NOMO-1 (cell line): ENCODE measurements around the gene C1orf21.
"Not testable (repeated sequence)": the region's sequence is repeated elsewhere in the genome, so short reads cannot be mapped to it uniquely, and the experiment has no call there.

Experiments
- DNase-seq, 2 experiments: peaks; one replicate each; lab custom pipeline; 2025; ENCODE audit not compliant: unreplicated experiment in 2 of 2; lab: John Stamatoyannopoulos, UW

C1orf21 gene, protein sequence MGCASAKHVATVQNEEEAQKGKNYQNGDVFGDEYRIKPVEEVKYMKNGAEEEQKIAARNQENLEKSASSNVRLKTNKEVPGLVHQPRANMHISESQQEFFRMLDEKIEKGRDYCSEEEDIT

DNA sequence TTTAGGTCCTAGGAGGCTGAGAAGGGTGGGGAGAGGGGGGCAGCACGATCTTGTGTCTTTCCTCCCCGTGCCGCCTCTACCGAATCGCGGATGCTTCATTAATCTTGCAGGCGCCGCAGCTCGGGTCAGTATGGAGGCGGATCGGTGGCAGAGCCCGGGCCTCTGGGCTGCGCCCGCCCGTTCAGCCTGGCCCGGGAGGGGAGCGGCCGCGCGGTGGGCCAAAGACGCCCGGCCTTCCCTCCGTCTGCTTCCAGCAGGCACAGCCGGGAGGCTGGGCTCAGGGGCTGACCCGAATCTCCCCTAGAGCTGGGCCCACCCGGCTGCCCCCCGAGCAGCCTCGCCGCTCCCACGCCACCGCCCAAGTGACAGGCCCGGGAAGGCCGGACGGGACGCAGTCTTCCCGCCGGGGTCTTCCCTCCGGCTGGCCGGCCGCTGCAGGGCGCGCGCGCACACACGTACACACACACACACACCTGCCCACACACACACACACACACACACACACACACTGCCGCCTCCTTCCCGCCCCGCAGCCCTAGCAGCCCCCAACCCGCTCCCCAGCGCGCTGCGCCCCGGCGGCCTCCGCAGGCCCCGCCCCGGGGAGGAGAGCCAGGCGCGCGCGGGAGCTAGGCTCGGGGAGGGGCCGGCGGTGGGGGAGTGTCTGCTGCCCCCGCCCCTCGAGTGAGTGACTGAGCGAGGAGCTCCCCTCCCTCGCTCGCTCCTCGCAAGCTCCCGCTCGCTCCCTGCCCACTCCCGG, at the start of gene C1orf21:
Gene C1orf21, plus strand, starts transcription at position 718 of the 757 bp plus-strand sequence. CDS start 90,481 bp downstream, outside the sequence.
- peak; percentile 33 to 53 for DNase-seq

DNA sequence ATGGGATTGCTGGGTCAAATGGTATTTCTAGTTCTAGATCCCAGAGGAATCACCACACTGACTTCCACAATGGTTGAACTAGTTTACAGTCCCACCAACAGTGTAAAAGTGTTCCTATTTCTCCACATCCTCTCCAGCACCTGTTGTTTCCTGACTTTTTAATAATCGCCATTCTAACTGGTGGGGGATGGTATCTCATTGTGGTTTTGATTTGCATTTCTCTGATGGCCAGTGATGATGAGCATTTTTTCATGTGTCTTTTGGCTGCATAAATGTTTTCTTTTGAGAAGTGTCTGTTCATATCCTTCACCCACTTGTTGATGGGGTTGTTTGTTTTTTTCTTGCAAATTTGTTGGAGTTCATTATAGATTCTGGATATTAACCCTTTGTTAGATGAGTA, 49.0 kb upstream of the C1orf21 start:
- not testable (repeated sequence) for DNase-seq

DNA sequence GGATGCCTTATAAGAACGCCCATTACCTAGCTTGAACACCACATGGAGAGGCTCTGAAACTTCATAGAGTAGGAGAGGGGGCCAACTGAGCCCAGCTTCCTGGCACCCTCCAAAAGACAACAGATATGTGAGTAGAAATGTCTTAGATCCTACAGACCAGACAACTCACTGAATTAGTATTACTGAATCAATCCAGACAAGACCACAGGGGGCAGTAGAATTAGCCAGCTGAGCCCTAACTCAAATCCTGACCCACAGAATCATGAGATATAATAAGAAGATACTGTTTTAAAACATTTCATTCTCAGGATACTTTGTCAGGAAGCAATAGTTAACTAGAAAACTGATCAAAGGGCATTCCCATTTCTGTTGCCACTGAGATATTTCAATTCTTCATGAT, 45.8 kb upstream of the C1orf21 start:
- DNase-seq, result no peak

DNA sequence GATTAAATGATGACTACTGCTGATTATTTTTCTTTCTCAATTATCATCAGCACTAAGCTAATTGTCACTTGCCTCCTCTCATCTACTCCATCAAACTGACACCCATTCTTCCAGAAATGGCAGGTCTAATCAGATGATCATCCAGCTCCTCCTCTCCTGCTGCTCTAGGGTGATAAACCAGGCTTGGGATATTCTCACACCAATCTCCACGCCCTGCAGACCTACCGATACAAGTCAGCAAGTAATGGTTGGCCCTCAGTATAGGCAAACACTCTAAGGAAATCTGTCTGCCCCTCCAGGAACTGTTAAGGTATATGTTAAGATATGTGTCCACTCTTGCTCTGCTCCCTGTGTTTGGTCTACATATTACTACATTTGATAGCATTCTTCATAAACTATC, 36.3 kb upstream of the C1orf21 start:
- DNase-seq, result no peak

DNA sequence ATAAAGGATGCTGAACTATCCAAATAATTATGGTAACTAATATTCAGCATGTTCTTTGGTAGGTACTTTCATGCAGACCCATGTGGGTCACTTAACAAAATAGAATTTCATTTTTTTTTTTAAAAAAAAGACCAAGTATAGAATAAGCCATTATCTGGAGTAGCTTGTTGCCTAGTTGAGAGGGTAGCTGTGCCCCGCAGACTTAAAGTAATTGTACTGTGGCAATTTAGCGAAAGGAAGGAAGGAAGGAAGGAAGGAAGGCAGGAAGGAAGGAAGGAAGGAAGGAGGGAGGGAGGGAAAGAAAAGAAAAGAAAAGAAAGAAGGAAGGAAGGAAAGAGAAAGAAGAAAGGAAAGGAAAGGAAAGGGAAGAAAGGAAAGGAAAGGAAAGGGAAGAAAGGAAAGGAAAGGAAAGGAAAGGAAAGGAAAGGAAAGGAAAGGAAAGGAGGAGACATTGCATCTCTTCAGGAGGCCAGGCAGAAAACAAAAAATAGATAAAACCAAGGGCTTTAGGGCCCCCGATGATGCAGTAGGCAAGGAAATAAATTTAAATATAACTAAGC, 35.3 kb upstream of the C1orf21 start:
- DNase-seq, result no peak

DNA sequence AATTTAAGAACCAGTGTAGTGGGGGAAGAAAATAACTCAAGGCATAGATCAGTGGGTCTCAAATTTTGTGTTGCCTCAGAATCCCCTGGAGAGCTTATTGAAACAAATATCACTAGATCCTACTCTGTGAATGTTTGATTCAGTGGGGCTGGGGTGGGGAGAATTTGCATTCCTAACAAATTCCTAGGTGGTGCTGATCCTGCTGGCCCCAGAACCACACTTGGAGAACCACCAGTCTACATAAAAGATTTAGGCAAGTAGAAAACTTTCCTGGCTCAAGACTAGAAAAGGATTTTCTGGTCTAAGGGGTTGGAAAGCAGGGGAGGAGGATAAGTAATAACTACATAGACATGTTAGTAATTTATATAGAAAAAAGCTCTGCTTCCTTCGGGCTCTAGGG, 34.1 kb upstream of the C1orf21 start:
- DNase-seq, result no peak

DNA sequence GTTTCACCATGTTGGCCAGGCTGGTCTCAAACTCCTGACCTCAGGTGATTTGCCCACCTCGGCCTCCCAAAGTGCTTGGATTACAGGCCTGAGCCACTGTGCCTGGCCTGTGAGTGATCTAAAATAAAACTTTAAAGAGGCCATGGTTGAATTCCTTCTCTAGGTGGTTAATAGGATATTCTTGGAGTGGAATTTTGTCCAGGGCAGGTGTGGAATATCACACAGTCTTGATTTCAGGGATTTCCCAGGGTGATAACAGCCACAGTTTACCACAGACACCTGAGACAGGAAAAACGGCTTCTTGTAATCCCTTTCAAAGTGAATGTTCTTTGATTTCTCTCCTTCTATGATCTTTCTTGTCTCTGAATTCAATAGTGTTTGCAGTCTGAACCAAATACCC, 32.1 kb upstream of the C1orf21 start:
- no peak for DNase-seq

DNA sequence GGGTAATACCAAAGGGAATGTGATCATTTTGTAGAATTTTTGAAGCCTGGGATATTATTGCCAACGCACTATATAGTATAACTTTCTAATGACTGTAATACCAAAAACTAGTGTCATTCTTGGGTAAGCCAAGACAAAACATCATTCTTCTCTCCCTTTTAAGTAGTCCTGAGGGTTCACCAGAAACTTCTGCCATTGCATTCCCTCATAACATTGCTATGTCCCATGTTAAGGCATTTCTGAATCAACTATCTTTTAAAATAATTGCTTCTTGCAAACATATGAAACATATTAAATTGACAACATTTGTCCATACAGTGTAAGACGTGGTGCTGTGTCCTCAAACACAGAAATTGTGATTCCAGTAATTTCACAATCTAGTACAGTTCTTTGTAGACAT, 29.9 kb upstream of the C1orf21 start:
- no peak for DNase-seq

DNA sequence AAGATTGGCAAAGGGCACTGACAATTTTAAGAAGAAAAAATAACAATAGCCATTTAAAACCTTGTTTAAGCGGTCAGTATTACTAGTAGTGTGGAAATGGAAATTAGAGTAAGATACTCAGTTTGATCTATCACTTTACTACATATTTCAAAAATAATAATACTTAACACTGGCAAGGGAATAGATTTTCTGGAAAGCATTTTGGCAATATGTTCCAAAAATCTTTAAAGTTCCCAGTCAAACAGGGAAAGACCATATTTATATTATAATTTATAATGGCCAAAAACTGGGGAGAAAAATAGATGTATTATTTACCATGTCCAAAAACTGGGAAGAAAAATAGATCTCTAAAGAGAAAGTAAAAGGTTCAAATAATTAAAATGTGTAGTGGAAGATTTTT, 28.6 kb upstream of the C1orf21 start:
- no peak for DNase-seq

DNA sequence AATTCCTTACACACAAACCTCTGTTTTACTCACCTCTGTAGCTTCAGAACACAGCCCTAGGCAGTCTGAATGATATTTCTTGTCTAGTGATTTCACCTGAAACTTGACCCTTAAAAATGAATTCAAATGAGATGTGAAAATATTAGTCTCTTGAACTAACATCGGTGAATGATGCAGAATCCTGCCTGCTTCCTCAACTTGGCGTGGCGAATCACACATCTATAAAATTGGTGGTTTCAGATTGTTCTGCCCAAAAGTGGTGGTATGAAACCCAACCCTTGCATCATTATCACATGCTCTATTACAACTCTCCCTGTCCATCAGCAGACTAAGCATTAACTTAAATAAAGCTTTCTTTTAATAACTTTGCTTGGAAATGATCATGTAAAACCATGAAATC, 26.9 kb upstream of the C1orf21 start:
- no peak for DNase-seq

DNA sequence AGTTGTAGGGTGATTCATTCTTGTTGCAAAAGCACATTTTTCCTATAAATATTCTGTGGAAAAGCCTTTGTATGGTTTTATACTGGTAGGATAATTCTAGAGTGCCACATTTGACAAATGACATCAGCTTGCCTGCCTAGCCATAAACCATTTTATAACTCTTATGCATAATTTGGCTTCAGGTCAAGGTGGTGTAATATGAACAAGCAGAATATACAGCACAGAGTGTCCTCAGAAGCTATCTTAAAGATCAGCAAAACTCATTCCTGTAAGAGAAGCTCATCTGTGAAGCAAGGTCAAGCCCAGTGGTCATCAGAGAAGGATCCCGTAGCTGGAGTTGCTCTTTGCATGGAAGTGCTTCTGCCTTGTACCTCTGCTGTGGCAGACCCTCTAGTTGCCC, 24.0 kb upstream of the C1orf21 start:
- DNase-seq, result no peak

DNA sequence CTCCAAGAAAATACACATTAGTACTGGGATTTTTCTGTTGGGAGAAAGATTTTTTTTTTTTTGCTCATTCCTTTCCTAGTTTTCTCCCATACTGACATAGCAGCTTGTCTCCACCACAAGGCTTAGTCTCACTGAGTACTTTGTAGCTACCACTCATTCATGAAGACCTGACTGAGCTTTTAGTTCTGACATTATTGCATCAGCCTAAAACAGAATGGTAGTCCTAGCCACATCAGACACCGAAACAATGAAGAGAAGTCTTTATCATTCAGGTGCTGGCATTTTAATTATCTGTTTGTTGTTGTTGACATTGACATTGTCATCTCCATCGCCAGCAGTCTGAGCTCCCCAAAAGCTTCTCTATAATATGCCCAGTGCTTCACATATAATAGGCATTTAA, 21.1 kb upstream of the C1orf21 start:
- DNase-seq, result no peak

DNA sequence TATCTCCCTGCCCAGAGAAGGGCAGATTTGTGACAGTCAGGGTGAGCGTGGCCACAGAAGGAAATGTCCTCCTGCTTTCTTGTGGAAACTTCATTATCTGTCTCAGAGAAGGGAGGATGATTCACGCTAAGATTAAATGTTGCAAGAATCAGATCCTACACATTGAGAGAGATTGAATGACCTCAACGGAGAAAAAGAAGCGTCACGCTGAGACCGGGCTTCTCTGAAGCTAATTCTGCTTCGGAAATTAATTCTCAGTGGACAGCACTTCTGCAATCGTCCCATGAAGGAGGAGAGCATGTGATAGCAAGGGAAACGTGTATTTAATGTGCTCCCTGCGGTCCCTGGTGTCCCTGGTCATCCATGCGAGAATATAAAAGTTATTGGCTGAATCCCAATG, 19.8 kb upstream of the C1orf21 start:
- peak in 1 of 2 experiments; percentile 74 for DNase-seq

DNA sequence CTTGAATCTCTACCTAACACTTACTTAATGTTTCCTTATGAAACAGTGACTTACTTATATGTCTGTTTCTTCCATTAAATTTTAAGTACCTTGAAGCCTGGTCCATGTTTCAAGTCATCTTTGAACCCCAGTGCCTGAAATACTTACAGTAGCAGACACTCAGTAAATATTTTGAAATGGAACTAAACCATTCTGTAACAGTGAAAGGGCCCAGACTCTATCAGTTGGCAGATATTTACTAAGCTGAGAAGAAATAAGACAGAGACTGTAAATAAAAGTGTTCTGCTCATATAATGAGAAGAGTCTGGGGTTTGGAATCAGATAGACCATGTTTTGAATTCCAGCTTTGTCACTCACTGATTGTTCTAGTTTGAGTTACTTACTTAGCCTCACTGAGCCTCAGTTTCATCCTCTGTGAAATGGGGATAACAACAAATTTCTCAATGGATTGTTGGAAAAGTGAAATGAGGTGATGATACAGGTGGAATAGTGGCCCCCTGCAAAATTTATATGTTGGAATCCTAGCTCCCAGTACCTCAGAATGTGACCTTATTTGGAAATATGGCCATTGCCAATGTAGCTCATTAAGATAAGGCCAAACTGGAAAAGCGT, 19.3 kb upstream of the C1orf21 start:
- no peak for DNase-seq

DNA sequence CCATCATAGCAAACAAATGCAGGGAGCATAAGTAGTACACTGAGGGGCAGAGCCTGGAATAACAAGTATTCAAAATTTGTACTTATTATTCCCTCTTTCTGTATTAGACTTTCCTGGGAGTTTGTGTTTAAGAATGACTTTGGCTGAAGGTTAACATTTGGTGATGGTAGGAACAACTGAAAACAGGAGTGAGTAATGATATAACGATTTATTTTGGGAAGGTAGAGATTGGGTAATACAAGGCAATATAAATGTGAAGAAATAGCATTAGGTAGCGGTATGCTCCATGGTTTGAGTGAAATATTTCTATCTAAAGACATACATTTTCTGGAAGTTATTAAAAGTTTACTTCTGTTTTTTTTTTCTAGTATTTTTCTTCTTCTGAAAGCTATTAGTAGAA, 18.5 kb upstream of the C1orf21 start:
- DNase-seq, result no peak

DNA sequence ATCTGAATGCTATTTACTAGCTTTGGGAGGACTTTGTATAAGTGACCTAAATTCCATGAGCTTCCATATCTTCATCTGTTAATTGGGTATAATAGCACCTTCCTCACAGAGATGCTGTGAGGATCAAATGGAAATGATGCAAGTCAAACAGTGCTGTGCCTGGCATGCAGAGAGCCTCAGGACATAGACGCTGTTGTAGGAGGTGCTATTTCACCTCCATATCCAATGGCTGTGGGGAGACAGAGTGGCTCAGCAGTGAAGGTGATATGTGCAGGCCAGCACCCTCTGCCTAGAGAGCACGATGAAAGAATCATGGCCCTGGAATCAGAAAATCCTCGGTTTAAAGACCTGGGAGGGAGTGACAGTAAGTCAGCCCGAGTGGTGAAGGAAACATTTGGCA, 16.0 kb upstream of the C1orf21 start:
- no peak for DNase-seq

DNA sequence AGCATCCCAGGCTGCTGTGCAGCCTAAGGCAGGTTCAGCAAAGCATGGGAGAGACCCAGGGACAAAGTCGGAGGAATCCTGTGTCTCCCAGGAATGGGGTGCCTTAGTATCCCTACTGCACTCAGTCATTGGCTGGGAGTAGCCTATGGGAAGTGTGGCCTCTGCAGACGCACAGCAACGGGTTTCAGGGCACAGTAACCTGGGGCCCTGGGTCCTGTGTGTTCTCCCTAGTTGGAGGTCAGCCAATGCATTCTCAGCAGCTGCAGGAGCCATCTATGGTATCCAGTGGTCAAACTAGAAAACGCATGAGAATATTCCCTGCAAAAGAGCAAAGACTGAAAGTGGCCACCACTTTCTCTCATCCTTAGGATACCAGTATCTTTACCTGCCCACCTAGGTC, 13.7 kb upstream of the C1orf21 start:
- no peak for DNase-seq

DNA sequence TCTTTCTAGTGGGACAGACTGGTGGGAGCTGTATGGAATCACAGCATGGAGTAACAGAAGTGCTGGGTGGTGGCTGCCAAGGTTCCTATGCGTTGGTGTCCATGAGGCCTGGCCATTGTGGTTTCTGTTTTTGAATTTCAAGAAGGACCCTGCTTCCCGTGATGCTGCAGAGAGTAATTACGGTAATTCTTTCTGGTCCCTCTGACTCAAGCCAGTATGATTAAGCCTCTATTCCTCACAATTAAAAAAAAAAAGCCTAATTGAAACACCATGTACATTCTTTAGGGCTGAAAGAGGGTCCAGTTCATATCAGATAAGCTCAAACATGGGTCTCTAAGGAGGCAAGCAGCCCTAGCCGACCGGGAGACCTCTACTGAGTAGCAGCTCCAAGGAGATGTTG, 10.5 kb upstream of the C1orf21 start:
- no peak for DNase-seq

DNA sequence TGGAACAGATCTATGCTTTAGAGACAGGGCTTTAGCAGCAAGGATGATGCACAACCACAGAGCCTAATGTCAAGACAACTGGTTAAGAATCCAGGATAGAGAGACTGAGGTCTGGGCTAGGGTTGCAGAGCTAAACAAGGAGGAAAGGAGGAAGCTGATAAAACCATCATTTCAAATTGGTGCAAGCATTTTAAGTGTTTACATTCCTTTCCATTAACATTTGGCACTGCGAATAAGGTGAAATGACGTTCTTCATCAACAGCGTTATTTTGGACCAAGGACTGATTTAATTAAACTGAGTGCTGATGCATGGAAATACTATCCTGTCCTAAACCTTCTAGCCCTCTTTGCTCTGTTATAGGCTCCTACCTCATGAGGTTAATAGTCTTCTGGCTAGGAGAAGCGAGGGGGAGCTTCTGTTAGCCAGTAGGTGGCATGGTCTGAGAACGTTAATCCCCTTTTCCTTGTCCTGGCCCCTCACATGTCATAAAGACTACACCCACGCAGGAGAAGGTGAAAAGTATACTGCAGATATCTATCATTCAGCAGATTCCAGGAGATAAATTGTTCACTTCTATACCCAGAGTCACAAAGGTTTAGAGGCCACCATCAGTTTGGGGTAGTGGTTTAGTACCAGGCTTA, 7.6 kb upstream of the C1orf21 start:
- no peak for DNase-seq

DNA sequence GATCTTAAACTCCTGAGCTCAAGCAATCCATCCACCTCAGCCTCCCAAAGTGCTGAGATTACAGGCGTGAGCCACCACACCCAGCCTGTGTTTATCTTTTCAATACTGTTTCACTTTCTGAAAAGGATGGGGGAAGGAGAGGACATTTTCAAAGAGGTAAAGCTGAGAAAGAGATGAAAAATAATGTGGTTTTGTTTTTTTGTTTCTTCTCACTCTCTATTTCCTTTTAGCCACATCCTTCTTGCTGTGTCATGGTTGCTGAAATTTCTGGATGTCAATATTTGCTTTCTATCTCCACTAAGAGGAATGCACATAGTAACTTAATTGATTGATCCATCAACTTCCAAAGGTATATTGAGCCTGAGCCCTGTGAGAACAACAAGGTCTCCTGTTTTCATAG, 6.4 kb upstream of the C1orf21 start:
- DNase-seq, result no peak

DNA sequence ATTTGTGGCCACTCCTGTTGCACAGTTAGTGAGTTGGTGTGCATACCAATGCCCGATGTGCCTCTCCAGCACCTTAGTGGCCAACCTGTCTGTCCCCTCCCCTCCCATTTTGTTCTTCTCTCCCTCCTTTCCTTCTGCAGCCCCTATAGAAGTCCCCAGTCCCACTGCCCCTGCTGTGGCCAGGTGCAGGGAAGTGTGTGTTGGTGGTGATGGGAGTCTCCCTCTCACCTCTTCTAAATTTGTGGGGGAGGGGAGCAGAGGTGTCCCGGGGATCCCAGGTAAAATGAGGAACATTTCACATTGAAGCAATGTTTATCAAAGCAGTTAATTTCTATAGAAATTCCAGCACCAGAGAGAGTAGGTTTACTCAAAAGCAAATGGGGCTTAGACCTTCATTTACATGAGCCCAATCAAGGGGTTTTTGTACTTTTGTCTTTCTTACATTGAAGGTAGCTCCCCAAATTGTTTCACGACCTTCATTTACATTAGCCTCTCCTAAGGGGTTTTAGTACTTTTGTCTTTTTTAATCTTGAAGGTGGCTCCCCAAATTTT, 3.0 kb upstream of the C1orf21 start:
- DNase-seq, result no peak
